SKM-1 (cell line): ENCODE data around the gene FN1.
"Not testable (repeated sequence)": the region's sequence is repeated elsewhere in the genome, so short reads cannot be mapped to it uniquely, and the experiment has no call there.

ENCODE experiments used
- DNase-seq: peaks from one replicate; lab custom pipeline; 2025; ENCODE audit not compliant: unreplicated experiment; lab: John Stamatoyannopoulos, UW

Gene FN1

GRCh38 chr2:215356334-215356947, 79.4 kb downstream of the FN1 start:
- no peak for DNase-seq

GRCh38 chr2:215355801-215356200, 80.1 kb downstream of the FN1 start:
- DNase-seq: no peak

- no peak for DNase-seq
Measured at GRCh38 chr2:215354771-215355695, 80.8 kb downstream of the FN1 start.

- DNase-seq: no peak
Measured at GRCh38 chr2:215352602-215353001, 83.3 kb downstream of the FN1 start.

GRCh38 chr2:215347878-215348277, 88.0 kb downstream of the FN1 start:
- DNase-seq: no peak

- DNase-seq: no peak
Measured at GRCh38 chr2:215338883-215339679, 96.8 kb downstream of the FN1 start.

- DNase-seq: no peak
Measured at GRCh38 chr2:215332872-215333595, 102.8 kb downstream of the FN1 start.

GRCh38 chr2:215328066-215328465, 107.8 kb downstream of the FN1 start:
- DNase-seq: no peak

GRCh38 chr2:215324811-215325210, 111.1 kb downstream of the FN1 start:
- no peak for DNase-seq

GRCh38 chr2:215320679-215321078, 115.2 kb downstream of the FN1 start:
- no peak for DNase-seq

GRCh38 chr2:215320102-215320501, 115.8 kb downstream of the FN1 start:
- no peak for DNase-seq

- no peak for DNase-seq
Measured at GRCh38 chr2:215319500-215319899, 116.4 kb downstream of the FN1 start.

GRCh38 chr2:215316336-215316735, 119.5 kb downstream of the FN1 start:
- DNase-seq: no peak

- no peak for DNase-seq
Measured at GRCh38 chr2:215315301-215315700, 120.6 kb downstream of the FN1 start.

GRCh38 chr2:215314896-215315295, 121.0 kb downstream of the FN1 start:
- no peak for DNase-seq

GRCh38 chr2:215313255-215313613, 122.6 kb downstream of the FN1 start:
- no peak for DNase-seq

- DNase-seq: peak; percentile 78
Measured at GRCh38 chr2:215311625-215312396, 124.1 kb downstream of the FN1 start, which contains the start of gene ATIC. TSS of gene ATIC (plus strand) at chr2:215312059. CDS start at chr2:215312143, 84 bp downstream.

GRCh38 chr2:215311259-215311624, 124.6 kb downstream of the FN1 start:
- not testable (repeated sequence) for DNase-seq
